Suppressor macrophage (primary cell): ENCODE results near the gene ASCC1.

Source experiments
- DNase-seq, 4 experiments: peaks; one replicate each; pipeline ENCODE4 v3.0.0-alpha.2; 2020 to 2022

ASCC1 gene

DNA sequence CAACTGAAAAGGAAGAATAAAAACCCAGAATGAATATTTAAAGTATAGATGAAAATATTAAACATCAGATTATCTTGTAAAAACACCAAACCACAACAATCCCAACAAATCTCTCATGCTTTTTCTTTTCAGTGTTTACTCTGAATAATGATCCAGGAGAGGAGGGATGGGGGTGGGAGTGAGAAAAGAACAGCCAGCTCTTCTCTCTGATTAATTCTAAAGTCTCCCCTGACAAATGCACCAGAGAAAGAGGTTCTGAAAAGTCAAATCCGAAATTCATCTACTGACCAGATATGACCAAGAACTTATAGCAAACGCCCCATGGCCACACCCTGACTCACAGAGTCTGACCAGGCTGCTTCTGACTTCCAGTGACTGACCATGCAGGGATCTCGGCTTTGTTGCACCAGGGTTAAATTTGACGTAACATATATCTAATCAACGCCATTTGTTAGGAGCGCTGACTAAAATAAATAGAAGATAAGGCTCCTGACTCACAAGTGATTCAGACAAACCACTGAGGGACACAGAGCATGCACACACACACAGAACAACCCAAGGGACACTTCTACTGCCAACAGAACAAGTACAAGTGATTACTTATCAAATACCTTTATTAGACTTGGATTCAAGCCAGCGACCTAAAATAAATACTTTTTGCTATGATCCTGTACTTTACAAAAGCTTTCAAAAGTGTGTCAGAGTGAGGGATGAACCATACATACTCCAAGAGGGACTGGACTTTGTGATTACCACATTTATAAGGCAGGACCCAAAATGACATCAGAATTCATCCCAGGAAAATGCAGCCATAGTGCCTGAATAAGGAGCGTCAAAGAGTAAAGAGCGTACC lies 118.4 kb downstream of the ASCC1 start:
- DNase-seq, result no peak

DNA sequence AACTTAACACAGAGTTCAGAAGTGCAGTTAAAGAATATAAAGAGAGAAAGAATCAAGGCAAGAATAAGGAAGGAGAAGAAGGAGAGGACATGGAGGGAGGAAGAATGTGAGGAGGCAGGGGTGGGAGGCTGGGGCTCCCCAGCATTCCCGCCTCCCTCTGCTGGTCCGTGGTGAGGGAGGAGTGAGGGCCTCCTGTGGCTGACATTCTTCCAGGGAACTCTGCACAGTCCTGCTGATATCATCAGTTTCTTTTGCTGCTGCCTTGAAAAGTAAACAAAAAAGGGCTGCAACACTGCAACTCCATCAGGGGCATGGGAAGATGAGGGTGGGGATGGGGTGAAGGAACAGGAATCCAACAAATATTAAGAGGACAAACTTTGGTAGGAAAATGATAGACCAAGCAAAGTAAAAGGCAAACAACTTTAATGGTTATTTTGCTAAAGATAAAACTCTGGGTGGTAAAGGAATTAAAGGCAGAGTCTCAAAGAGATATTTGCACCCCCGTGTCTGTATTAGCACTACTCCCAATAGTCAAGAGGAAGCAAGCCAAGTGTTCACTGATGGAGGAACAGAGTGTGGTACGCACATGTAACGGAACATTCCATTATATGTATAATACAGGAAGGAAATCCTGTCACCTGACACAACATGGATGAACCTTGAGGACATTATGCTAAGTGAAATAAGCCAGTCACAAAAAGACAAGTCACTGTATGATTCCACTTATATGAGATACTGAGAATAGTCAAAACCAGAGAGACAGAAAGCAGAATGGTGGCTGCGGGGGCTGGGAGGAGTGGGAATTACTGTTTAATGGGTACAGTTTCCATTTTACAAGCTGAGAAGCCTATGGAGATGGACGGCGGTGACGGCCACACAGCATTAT lies 119.7 kb downstream of the ASCC1 start:
- DNase-seq, result no peak

DNA sequence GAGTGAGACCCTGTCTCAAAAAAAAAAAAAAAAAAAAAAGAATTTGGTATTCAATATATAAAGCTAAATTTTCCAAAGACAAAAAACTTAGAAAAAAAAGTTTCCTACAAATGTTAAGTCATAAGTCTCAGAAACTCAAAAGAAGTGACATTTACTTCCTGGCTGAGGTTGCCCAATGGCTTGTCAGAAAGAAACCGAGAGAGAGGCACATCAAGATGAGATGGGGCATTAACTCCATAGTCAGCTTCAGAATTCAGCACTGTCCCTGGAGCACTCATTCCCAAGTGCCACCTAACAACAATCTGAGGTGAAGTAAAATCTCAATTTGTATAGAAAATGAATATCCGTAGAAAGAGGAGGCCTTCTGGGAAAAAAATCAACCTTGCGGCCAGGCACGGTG lies 120.9 kb downstream of the ASCC1 start:
- no peak for DNase-seq

DNA sequence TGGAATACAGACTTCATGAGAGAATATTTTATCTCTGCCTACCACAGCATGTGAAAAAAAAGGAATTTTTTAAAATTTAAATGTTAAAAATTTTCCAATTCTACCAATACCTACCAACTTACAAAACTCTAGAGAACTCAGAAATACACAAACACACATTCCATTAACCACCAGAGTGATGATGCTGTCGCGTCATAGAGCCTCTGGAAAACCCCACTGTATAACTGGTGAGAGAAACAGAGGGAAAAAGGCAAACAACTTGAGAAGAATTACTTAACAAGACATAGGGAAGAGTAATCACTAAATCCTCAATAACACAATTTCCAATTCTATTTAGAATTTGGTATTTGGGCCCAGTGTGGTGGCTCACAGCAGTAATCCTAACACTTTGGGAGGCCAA lies 121.5 kb downstream of the ASCC1 start:
- DNase-seq, result no peak

DNA sequence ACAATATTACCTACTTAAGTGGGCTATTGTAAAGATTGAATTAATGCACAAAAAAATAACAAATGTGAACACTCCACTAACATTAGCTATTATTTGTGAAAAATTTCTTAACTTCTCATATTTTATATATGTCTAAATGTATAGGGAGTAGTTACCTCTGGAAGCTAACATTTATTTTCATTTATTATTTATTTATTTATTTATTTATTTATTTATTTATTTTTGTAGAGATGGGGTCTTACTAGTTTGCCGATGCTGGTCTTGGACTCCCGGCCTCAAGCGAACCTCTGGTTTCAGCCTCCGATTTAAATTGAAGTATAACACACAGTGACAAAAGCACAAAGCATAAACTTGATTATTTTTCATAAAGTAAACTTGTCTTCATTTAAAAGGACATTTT lies 122.6 kb downstream of the ASCC1 start:
- no peak for DNase-seq

DNA sequence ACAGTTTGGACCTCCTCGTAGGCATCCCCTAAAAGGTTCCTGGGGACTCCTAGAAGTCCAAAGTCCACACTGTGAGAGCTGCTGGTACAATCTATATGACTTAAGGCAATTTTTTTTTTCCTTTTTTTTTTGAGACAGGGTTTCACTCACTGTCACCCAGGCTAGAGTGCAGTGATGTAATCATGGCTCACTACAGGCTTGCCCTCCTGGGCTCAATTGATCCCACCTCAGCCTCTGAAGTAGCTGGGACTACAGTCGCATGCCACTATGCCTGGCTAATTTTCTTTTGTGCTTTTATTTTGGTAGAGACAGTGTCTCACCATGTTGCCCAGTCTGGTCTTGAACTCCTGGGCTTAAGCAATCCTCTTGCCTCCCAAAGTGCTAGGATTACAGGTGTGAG lies 123.1 kb downstream of the ASCC1 start:
- DNase-seq, result no peak

DNA sequence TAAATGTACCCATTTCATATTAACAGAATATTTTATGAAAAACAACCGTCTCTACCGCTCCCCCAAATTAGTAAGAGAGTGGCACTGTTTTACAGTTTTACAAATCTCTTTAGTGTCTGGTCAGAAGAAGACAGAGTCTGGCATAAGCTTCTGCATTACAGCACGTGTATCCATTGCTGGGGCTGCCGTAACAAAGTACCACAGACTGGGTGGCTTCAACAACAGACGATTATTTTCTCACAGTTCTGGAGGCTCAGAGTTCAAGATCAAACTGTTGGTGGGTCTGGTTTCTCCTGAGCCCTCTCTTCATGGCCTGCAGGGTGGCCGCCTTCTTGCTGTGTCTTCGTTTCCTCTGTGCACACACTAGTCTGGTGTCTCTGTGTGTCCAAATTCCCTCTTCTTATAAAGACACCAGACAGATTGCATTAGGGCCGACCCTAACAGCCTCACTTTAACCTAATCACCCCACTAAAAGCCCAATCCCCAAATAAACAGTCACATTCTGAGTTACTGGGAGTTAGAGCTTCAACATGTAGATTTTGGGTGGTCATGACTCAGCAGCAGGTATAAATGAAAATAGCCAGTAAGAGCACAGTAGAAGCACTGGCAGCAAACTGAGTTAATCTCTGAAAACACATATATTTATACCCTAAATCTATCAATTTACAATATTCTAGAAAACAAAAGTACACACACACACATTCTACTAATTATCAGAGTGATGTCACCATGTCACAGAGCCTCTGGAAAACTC lies 123.7 kb downstream of the ASCC1 start:
- DNase-seq, result no peak

DNA sequence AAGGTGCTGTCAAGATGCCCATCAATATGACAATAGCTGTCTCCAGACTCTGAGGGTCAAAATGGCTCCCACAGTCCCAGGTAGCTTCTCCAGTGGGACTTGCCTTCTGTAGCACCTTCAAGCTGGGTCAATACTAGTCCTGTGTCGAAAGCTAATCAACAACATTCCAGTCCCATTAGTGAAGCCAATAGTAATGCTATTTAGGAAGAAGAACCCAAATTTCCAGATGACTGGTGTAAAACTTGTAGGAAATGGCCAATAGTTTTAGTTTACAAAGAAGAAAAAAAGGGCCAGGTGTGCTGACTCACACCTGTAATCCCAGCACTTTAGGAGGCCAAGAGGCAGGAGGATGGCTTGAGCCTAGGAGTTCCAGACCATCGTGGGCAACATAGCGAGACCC lies 125.8 kb downstream of the ASCC1 start:
- no peak for DNase-seq

DNA sequence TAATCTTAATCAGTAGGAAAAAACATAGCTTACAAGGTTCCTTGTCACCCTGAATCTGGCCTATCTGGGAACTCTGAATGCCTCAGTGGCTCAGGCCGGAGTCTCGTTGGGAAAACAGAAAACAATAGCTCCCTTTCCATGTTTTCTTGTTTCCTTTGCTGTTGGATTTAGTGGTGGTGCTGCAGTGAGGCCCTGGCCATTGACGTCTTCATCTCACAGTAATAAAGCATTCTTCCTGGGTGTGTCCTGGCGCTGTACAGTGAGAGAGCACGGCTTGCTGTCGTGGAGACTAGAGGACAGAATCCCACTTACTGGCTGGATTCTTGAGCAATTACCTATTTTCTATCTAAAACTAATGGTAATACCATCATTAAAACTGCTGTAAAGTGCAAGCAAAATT lies 126.5 kb downstream of the ASCC1 start:
- no peak for DNase-seq

DNA sequence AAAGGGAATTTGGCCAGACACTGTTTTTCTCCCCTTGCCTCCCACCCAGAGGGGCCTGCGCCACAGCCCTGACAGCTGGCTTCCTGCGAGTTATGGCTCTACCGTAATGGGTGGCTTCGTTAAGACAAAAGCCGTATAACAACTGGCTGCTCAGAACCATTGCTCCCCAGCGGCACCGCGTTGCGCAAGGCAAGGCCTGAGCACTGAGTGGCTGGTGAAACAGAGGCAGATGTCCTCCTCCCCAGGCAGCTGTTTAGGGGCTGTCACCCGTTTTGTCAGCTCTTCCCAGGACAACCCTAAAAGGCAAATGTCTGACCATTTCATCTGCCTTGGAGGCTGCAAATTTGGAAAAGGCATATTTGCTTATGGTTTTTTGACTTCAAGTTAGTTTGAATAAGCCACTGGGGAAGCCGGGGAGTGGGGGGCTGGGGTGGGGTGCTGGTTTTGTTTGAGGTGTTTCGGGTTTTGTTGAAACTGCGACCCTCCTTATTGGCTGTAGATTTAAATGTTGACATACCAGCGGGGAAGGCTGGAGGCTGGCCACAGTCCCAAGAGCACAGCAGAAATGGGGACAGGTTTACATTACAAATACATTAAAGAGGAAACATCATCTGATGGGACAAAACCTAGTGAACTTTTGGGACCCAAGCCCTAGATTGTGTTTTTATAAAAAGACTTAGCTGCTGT lies 127.0 kb downstream of the ASCC1 start:
- DNase-seq, result peak in 3 of 4 experiments; percentile 26 to 47 (median 34)

DNA sequence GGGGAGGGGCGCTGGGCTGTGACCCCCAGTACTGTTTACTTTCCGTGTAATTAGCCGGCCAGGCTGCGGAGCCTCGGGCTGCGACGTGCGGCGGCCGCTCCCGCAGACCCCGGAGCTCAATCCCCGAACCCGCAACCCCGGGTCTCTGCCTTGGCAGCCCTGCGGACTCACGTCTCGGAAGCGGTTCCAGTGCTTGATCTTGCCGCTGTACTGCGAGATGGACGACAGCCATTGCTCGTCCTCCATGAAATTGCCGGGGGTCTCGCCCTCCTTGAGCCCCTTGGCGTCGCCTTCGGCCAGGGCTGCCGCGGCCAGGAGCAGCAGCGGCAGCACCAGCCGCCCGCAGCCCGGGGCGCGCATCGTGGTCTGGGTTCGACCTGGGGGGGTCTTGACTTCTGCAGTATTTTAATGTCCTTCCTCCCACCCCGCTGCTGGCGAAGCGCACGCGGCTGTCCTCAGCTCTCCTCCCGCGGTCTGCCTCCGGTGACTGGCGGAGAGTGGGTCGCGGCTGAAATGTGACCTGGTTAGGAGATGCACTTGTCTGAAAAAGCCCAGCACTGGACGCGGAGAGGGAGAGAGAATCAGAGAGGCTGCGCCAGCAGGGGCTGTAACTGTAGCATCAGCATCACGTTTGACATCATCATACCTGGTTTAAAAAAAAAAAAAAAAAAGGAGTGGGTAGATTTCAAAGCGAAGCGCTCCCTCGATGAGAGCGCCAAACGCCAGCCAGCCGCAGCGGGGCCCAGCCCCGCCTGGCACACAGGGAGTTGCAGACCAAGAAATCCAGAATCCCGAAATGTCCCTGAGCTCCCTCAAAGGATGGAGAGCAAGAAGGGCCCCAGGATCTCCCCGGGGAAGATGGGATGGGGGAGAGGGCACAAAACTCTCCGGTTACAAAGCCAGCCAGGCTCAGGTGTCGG lies 127.8 kb downstream of the ASCC1 start, which contains the start of gene SPOCK2:
Gene SPOCK2 (minus strand): TSS at position 583 of the 920 bp plus-strand sequence. CDS start 223 bp downstream, at position 360.
- DNase-seq, result peak in 2 of 4 experiments; percentile 27 to 39

DNA sequence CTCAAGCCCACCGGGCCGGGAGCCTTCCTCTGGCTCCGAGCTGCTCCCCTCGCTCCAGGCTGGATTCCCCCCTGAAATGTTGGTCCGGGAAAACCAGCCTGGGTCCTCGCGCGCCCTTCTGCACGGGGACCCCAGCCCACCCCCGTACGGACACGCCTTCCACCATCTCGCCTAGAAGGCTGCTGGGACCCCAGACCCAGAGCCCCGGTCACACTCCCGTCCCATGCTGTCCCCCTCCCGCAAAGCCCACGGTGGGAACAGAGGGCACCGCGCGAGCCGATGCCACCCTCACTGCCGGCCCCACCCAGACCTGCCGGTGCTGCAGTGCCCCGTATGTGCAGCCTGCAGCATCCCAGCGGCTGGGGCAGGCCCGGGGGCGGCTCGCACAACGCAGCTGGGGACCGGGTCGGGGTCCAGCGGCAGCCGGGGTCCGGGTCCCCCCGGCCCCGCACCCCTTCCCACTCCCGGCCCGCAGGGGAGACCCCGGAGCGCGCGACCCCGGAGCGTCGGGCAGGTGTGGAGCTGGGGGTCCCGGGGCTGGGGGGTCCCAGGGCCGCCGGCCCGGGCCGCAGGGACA lies 128.6 kb downstream of the ASCC1 start:
- DNase-seq, result peak in 1 of 4 experiments; percentile 18

DNA sequence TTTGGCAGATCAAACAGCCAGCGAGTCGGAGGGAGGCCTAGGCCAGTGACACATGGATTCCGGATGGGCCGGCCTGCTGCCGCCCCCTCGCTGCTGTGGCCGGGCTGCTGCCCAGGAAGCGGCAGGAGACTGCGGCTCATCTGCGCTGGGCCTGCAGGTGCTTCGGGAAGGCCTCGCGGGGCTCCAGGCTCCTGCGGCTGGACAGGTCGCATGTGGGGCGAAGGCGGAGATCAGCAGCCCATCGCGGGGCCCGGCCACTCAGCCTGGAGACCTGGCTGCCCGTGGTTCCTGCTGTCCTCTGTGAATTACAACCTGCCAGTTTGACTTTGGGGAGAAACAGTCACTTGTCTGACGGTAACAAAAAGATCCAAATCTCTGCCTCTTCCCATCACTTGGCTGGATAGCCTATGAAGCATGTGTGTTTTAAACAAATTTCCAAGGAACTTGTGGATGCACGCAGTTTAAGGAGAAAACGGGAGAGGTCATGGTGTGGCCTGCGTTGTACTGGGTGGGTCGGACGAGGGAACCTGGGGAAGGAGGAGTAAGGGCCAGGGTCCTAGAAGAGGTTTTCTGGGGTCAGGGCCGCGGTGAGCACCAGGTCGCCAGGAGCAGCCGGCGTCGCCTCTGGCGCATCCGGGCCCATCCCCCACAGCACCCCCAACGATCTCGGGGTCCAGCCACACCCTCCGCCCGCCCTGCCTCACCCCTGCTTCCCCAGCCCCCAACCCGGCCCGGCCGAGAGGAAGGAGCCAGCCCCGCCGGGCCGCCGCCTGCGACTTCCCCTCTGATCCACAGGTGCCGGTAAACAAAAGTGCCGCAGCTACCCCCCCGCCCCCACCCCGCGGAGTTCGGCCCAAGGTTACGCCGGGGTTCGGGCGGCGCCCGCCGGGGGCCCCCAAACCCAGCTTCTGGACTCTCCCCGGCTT lies 129.3 kb downstream of the ASCC1 start:
- peak in 2 of 4 experiments; percentile 35 to 51 for DNase-seq

DNA sequence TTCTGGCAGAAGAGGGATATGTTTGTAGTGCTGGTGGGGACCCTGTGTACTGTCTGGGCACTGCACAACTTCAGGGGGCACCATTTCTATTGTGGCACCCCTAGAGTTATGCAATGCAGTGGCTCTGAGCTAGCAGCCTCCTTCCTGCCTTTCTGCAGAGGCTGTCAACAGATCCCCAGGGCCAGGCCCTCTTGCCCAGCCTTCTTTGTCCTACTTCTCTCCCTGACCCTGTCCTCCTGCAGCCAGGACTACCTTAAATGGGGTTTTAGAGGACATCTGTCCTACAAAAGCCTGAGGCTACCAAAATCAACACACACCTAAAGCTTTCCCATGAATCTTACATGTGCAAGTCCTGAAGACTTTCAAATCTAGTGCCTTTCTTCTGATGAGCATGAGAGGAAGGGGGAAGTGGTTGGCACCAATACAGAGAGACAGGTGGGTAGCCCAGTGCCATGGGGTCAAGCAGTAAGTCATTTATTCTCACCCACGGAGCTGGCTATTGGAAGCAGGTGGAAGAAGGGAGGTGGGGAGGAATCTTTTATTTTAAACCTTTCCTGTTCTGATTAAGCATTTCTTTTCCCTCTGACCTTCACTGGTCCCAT lies 130.1 kb downstream of the ASCC1 start:
- no peak for DNase-seq

DNA sequence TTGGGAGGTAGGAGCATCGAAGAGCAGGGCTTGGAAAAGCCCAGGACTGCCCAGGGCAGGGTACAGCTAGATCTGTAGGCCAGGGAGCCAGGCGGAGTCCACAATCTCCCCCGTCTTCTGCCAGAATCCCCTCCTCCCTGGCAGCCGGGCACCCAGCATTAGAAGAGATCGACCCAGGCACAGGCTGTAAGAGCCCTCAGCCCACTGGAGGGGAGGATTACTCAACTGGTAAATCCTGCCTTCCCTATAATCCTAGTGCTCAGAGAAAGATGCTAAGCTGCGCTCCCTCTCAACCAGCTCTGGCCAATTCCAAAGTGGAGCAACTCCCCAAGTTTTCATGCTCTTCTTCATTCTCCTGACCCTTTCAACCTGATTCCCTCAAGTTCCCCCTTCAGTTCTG lies 130.9 kb downstream of the ASCC1 start:
- DNase-seq, result no peak

DNA sequence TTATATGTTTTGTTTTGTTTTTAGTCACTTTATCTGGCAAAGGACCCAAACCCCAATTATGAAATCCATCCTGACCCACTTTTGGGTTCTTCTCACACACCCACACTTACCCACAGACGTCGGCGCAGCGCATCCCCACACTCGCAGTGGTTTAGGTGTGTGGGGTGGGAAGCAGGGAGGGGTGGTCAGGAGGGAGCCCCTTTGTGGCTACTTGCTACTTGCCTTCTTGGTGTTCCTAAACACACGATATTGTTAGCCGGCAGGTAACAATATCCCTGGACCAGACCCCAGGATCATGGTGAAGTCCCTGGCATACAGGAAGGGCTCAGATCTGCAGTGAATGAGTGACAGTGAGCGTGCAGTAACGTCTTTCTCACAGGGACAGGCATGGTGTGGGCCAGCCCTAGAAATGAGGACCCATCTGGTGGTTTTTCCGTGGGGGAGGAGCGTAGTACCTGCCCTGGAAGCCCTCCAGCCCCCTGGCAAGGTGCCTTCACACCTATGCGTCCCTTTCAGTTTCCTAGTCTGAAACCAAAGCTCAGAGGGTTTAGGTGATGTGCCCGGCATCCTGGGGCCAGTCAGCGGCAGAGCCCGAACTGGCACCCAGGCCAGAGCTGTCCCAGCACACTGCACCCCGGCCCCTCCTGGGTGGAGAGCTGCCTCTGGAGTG lies 132.2 kb downstream of the ASCC1 start:
- DNase-seq, result no peak

DNA sequence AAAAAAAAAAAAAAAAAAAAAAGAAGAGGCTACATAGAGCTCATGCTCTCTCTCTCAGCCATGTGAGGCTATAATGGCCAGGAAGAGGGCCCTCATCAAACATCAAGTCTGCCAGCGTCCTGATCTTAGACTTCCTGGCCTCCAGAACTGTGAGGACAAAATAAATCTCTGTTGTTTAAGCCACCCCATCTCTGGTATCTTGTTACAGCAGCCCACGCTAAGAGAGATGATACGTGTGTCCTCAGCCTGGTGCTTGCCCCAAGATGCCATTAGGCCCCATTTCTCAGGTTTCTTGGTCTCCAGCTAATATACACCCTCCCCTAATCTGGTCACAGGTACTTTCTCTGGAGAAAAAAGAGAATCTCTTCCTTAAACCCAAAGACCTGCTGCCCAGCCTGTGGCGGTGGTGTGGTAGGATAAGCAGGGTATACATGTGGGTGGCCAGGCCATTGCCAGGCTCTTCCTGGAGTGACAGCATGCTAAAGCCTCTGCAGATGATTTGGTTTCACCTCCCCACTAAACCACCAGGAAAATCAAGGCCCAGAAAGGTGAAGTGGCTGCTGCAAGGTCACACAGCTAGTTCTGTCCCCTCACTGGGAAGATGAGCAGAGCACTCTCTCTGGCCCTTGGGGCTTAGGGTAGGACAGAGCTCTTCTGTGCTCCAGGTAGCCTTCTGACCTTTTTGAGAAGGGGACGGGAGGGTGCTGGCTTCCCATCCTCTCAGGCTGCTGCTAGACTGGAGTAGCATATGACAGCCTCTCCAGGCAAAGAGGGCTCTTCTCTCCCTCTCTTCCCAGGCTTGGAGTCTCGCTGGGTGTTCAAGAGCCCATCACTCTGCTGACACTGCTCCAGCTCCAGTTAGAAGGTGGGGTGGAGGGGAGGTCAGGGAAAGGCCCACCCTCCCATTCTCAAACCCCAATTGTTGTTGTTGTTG lies 133.0 kb downstream of the ASCC1 start:
- no peak for DNase-seq
